HCT116 (cell line): ENCODE data around the gene UPF3A. TPM values are rescaled to one million over a fixed set of nuclear protein-coding genes. Genes with fewer than 3 reads are reported as not detected.

ENCODE experiments used
- ATAC-seq: fragments of 200-7000 bp; cut with Tn5 transposase; 2 replicates; pipeline ENCODE4 v1.9.1; 2020; ENCODE audit warnings: mild to moderate bottlenecking, moderate library complexity
- BruUV-seq: library from RNA; stranded (reverse); fragments of 400-500 nt; replicated peaks from 2 replicates; lab custom pipeline; 2021; lab: Mats Ljungman, UMichigan
- CTCF ChIA-PET: fragments of 300-600 bp; sonication (Branson Sonifier 250); formaldehyde crosslinking; loops from one replicate; lab custom pipeline; 2021; ENCODE audit warnings: antibody characterized with exemption; lab: Charles Lee
- POLR2A ChIA-PET: fragments of 300-600, 350-600 bp; sonication (Branson Sonifier 250); formaldehyde crosslinking; loops from one replicate; lab custom pipeline; 2021; ENCODE audit warnings: antibody characterized with exemption; lab: Charles Lee
- RAD21 ChIA-PET, 2 experiments: fragments of 300-600 bp; sonication (Branson Sonifier 250); formaldehyde crosslinking; loops; one replicate each; lab custom pipeline; 2023; ENCODE audit warnings: low total read pairs in 2 of 2; ENCODE audit not compliant: uncharacterized antibody in 2 of 2, unreplicated experiment in 2 of 2, low non-redundant PET in 1 of 2; lab: Charles Lee
- DNase-seq: peaks from one replicate; pipeline ENCODE4 v3.0.0-alpha.2; 2010; ENCODE audit warnings: low read depth, low spot score
- H2AFZ ChIP-seq: fragments of 200-600 bp; shearing (Covaris generic), sonication (generic); 2 replicates; pipeline ENCODE4 v1.6.1; 2017; ENCODE audit warnings: low read depth, mixed run types, mixed read lengths, antibody characterized with exemption, low read length; ENCODE audit not compliant: poor library complexity, severe bottlenecking
- H3K27ac ChIP-seq: 2 replicates; pipeline ENCODE4 v1.5.1; 2012; ENCODE audit warnings: low read depth, low read length
- H3K27me3 ChIP-seq: fragments of 200-600 bp; sonication (generic); 2 replicates; pipeline ENCODE4 v1.6.1; 2016; ENCODE audit warnings: mixed run types, low read length, mixed read lengths; ENCODE audit not compliant: insufficient read depth
- H3K36me3 ChIP-seq, 2 experiments: fragments of 200-500 bp in 1 of 2; fragments of 200-600 bp in 1 of 2; sonication (Bioruptor generic) in 1 of 2; sonication (generic) in 1 of 2; 2 replicates each; pipeline versions ENCODE4 v1.5.1 to v1.6.1; 2014 to 2016; ENCODE audit warnings: low read length in 2 of 2, inconsistent platforms in 1 of 2, mixed read lengths in 1 of 2, mixed run types in 1 of 2; ENCODE audit not compliant: insufficient read depth in 2 of 2, control insufficient read depth in 1 of 2
- H3K4me1 ChIP-seq, 2 experiments: fragments of 200-600 bp in 1 of 2; sonication (generic) in 1 of 2; 2 replicates each; pipeline versions ENCODE4 v1.5.1 to v1.6.1; 2012 to 2017; ENCODE audit warnings: low read length in 2 of 2, inconsistent platforms in 1 of 2, mild to moderate bottlenecking in 1 of 2, mixed read lengths in 1 of 2, mixed run types in 1 of 2, moderate library complexity in 1 of 2; ENCODE audit not compliant: insufficient read depth in 2 of 2, control insufficient read depth in 1 of 2
- H3K4me2 ChIP-seq: fragments of 200-600 bp; sonication (generic); 2 replicates; pipeline ENCODE4 v1.6.1; 2017; ENCODE audit warnings: mixed run types, low read length, mixed read lengths
- H3K4me3 ChIP-seq, 2 experiments: fragments of 200-600 bp in 1 of 2; sonication (generic) in 1 of 2; replicated peaks in 1 of 2; 2 replicates each; pipeline ENCODE4 v1.5.1; 2011 to 2016; ENCODE audit warnings: low read length in 2 of 2, control low read depth in 1 of 2, low read depth in 1 of 2, mild to moderate bottlenecking in 1 of 2, mixed read lengths in 1 of 2, mixed run types in 1 of 2
- H3K79me2 ChIP-seq: fragments of 200-600 bp; sonication (generic); 2 replicates; pipeline ENCODE4 v1.6.1; 2017; ENCODE audit warnings: mild to moderate bottlenecking, mixed run types, low read length, moderate library complexity, mixed read lengths; ENCODE audit not compliant: insufficient read depth
- H3K9ac ChIP-seq: fragments of 200-600 bp; sonication (generic); 2 replicates; pipeline ENCODE4 v1.6.1; 2016; ENCODE audit warnings: low read length, mixed read lengths
- H3K9me2 ChIP-seq: fragments of 200-600 bp; sonication (generic), shearing (Covaris generic); 2 replicates; pipeline ENCODE4 v1.6.1; 2017; ENCODE audit warnings: mixed run types, mild to moderate bottlenecking, moderate library complexity; ENCODE audit not compliant: insufficient read depth
- H3K9me3 ChIP-seq, 2 experiments: fragments of 200-500 bp in 1 of 2; fragments of 200-600 bp in 1 of 2; sonication (Bioruptor generic) in 1 of 2; sonication (generic) in 1 of 2; 2 replicates each; pipeline ENCODE4 v1.6.1; 2014 to 2017; ENCODE audit warnings: low read length in 2 of 2, mixed read lengths in 2 of 2, inconsistent platforms in 1 of 2, low read depth in 1 of 2, mild to moderate bottlenecking in 1 of 2, mixed run types in 1 of 2, moderate library complexity in 1 of 2; ENCODE audit not compliant: control insufficient read depth in 1 of 2, insufficient read depth in 1 of 2
- H4K20me1 ChIP-seq: fragments of 200-600 bp; sonication (generic), shearing (Covaris generic); 2 replicates; pipeline ENCODE4 v1.6.1; 2017; ENCODE audit warnings: mixed run types, mild to moderate bottlenecking, moderate library complexity; ENCODE audit not compliant: insufficient read depth
- CBX3 ChIP-seq: IDR thresholded peaks from 2 replicates; pipeline ENCODE4 v1.6.1; 2012; ENCODE audit warnings: low read depth
- CEBPB ChIP-seq: IDR thresholded peaks from 2 replicates; pipeline ENCODE4 v1.6.1; 2012; ENCODE audit warnings: low read depth
- ELF1 ChIP-seq: IDR thresholded peaks from 2 replicates; pipeline ENCODE4 v1.6.1; 2012; ENCODE audit warnings: low read depth, borderline replicate concordance
- EZH2 ChIP-seq: fragments of 200-600 bp; sonication (generic); IDR thresholded peaks from 2 replicates; pipeline ENCODE4 v1.6.1; 2017; ENCODE audit warnings: antibody characterized with exemption, mixed run types
- JUND ChIP-seq: IDR thresholded peaks from 2 replicates; pipeline ENCODE4 v1.6.1; 2012
- POLR2AphosphoS5 ChIP-seq: IDR thresholded peaks from 2 replicates; pipeline ENCODE4 v1.6.1; 2011; ENCODE audit warnings: mild to moderate bottlenecking, low read depth, low read length, moderate library complexity
- RAD21 ChIP-seq: IDR thresholded peaks from 2 replicates; pipeline ENCODE4 v1.6.1; 2012; ENCODE audit warnings: low read depth, mild to moderate bottlenecking
- SP1 ChIP-seq: IDR thresholded peaks from 2 replicates; pipeline ENCODE4 v1.6.1; 2012; ENCODE audit warnings: low read depth
- SRF ChIP-seq: IDR thresholded peaks from 2 replicates; pipeline ENCODE4 v1.6.1; 2012; ENCODE audit warnings: low read depth
- YY1 ChIP-seq: IDR thresholded peaks from 2 replicates; pipeline ENCODE4 v1.6.1; 2011; ENCODE audit warnings: low read length, low read depth, moderate library complexity, mild to moderate bottlenecking; ENCODE audit not compliant: insufficient replicate concordance; ENCODE audit errors: extremely low read depth
- ZNF274 ChIP-seq: fragments of 200-500 bp; sonication (Bioruptor generic); IDR thresholded peaks from 2 replicates; pipeline ENCODE4 v1.6.1; 2014; ENCODE audit warnings: mild to moderate bottlenecking, low read depth, low read length, inconsistent platforms
- intact Hi-C: fragments of 100-400 bp; cut with micrococcal nuclease; formaldehyde crosslinking; loops from 2 replicates; pipeline ENCODE4 v1.10.0; 2022
- total RNA-seq: library from RNA; stranded (reverse); gene quantifications from one replicate; pipeline ENCODE4 v1.2.1, GENCODE V29; 2021; ENCODE audit not compliant: unreplicated experiment
- TF ChIP-seq, protein P1 (sequence below): IDR thresholded peaks from 2 replicates; pipeline ENCODE4 v1.6.1; 2012
- TF ChIP-seq, protein P2 (sequence below): IDR thresholded peaks from 2 replicates; pipeline ENCODE4 v1.6.1; 2012

UPF3A gene
- total RNA-seq, 1 experiment from 2014 or later: 31.8 TPM

DNA sequence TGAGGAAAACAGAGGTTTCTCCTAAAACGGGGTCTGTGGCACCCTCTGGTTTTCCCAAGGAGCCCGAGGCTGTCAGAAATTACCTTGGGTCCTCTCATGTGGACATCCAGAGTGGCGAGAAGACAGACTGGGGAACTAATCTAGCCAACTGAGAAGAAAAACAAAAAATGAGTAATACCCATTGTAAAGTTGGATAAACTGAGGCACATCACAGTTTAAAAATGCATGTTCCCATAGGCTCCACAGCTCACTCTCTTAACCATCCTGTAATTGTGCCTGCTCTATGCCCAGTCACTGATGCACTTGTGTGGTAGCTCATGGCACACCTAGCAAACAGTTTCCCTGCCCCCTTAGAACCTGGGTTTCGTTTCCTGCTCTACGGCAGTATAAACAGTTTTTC, 15.2 kb upstream of the UPF3A start (continued):
- TF ChIP-seq CBX3 (no peak), POLR2AphosphoS5 (no peak), SP1 (no peak), SRF (no peak), JUND (no peak), ZNF274 (no peak), YY1 (no peak), RAD21 (no peak), CEBPB (no peak)
- TF ChIP-seq, protein P1, sequence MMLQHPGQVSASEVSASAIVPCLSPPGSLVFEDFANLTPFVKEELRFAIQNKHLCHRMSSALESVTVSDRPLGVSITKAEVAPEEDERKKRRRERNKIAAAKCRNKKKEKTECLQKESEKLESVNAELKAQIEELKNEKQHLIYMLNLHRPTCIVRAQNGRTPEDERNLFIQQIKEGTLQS: no peak
- TF ChIP-seq, protein P2, sequence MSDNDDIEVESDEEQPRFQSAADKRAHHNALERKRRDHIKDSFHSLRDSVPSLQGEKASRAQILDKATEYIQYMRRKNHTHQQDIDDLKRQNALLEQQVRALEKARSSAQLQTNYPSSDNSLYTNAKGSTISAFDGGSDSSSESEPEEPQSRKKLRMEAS: no peak

DNA sequence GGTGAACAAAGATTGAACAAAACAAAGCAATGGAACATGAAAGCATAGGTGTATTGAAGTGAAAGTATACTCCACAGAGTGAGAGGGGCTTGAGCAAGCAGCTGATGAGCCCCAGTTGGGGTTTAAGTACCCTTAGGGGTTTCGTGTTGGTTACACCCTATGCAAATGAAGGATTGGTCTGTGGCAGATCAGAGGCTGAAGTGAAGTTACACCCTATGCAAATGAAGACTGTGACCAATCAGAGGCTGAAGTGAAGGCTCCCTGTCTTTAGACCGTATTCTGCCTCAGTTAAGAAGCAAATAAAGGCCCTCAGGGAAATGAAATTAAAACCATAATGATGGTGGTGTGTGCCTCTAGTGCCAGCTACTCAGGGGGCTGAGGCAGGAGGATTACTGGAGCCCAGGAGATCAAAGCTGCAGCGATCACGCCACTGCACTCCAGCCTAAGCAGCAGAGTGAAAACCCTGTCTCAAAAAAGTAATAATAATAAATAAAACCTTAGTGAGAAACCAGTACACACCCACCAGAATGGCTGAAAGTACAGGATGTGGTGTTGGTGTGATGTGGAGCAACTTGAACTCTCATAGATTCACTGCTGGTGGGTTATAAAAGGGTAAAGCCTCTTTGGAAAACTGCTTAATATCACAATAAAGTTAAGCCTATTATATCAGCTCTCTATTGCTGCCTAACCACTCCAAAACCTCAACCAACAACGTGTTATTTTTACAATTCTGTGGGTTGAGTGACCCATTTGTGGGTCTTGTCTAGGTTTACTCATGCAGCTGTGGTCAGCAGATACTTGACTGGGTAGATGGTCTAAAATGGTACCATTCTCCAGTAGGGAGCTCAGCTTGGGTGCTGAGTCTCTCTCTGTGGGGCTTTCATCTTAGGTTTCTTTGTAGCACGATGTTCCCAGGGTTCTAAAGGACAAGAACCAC, 12.8 kb upstream of the UPF3A start:
- no peak for TF ChIP-seq EZH2
- no peak for TF ChIP-seq POLR2AphosphoS5
- TF ChIP-seq ZNF274: no peak
- no peak for TF ChIP-seq ELF1
- CTCF ChIA-PET: interaction anchor here (0.5 kb wide), 1 partner anchor 315 kb away, joined by 4 read pairs; no protein-coding TSS in a partner anchor

More for the DNA sequence above, 12.8 kb upstream of the UPF3A start:
- ATAC-seq (no peak), DNase-seq (no peak)
- H3K4me1 ChIP-seq: no peaks in the 10 kb centered on the region
- H3K36me3 ChIP-seq: peaks cover 45 to 65% of the 10 kb centered on the region in 2 experiments
- no peak overlapping the region for H3K4me3 ChIP-seq
- H3K79me2 ChIP-seq: no peaks in the 10 kb centered on the region
- H4K20me1 ChIP-seq: no peaks in the 10 kb centered on the region
- no peak overlapping the region for H3K27ac ChIP-seq
- no peak overlapping the region for H3K9ac ChIP-seq
- H3K27me3 ChIP-seq: no peaks in the 10 kb centered on the region
- intact Hi-C loops: no loop called here
- H3K9me2 ChIP-seq: no peaks in the 10 kb centered on the region
- ChIA-PET RAD21 (no interaction called here), POLR2A (no interaction called here)
- H3K4me2 ChIP-seq: no peak overlapping the region
- BruUV-seq: no TSS peak
- H3K9me3 ChIP-seq: no peaks in the 10 kb centered on the region
- no peak overlapping the region for H2AFZ ChIP-seq
